Stimulated activated CD8-positive, alpha-beta memory T cell treated with anti-CD3 and anti-CD28 coated beads, Interleukin-7, amount 100 ng/mL, for 24 hours (primary cell): ENCODE results near the gene METTL27.
A peak's percentile ranks its signal among the peaks of the same experiment; 100 is the strongest.
"Not testable (repeated sequence)": the region's sequence is repeated elsewhere in the genome, so short reads cannot be mapped to it uniquely, and the experiment has no call there.

Experiments used
- DNase-seq: peaks from one replicate; pipeline ENCODE4 v3.0.0-alpha.2; 2020; ENCODE audit warnings: low read depth

Gene METTL27

GRCh38 chr7:73842067-73842976 is at the start of gene METTL27:
TSS of gene METTL27 (minus strand) at chr7:73842516. CDS start at chr7:73842140, 376 bp downstream.
- peak; percentile 78 for DNase-seq

GRCh38 chr7:73891178-73891885 is 49.0 kb upstream of the METTL27 start:
- no peak for DNase-seq

DNA sequence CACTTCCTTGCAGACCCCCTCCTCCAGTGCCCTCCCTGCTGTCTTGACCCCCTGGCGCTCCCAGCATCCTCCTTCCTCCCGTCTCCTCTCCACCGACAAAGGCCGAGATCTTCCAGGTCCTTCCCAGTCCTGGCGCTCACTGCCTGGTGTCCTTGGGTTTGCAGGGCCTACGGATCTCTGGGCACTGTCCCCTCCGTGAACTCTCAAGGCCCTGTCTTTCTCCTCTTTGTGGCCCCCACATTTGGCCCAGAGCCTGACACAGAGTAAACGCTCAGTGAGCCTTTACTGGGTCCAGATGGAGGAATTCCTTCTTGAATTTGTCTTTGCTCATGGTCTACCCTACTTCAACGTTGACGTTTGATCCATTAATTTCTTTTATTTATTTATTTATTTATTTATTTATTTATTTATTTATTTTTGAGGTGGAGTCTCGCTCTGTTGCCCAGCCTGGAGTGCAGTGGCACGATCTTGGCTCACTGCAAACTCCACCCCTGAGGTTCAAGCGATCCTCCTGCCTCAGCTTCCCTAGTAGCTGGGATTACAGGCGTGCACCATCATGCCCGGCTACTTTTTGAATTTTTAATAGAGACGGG is 48.3 kb upstream of the METTL27 start:
- DNase-seq = no peak

GRCh38 chr7:73888959-73889358 is 46.6 kb upstream of the METTL27 start:
- no peak for DNase-seq

- no peak for DNase-seq
These were observed 45.4 kb upstream of the METTL27 start for GRCh38 chr7:73887762-73888161.

DNA sequence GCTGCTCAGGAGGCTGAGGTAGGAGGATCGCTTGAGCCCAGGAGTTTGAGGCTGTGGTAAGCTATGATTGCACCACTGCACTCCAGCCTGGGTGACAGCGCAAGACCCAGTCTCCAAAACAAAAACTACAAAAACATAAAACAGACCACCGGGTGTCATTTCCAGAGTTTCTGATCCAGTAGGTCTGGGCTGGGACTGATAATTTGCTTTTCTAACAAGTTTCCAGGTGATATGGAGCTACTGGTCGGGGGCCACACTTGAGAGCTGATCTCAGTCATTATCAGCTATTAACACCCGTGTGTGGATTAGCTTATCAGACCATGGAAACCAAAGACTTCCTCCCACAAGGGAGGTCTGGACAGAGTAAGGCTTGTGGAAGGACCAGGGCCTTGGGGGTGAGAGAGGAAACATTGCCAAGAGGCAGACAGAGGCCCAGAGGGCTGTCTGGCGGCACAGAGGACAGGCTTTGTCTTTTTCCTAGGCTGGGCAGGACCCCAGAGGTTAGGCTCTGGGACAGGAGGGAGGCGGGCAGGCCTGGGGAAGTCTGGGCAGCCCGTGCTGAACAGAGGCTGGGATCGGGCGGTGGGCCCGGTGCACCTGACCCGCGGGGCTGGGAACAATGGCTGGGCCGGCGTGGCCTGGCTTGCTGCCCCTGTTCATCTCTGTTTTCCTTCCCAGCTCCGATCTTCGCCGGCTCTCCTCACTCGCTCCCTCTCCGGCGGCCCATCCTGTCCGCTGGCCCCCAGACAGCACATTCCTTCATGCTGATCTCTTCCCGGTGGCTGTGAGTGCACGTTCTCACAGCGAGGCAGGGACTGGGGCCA is 43.9 kb upstream of the METTL27 start:
- no peak for DNase-seq

DNA sequence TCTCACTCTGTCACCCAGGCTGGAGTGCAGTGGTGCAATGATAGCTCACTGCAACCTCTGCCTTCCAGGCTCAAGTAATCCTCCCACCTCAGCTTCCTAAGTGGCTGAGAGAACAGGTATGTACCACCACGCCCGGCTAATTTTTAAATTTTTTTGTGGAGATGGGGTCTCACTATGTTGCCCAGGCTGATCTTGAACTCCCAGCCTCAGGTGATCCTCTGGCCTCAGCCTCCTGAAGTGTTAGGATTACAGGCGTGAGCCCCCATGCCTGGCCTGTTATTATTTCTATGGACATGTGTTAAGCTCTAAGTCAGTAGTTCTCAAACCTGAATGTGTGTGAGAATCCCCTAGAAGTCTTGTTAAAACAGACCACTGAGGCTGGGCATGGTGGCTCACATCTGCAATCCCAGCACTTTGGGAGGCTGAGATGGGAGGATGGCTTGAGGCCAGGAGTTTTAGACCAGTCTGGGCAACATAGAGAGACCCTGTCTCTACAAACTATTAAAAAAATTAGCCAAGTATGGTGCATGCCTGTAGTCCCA is 43.2 kb upstream of the METTL27 start:
- DNase-seq = no peak

GRCh38 chr7:73884867-73885422 is 42.6 kb upstream of the METTL27 start:
- not testable (repeated sequence) for DNase-seq

DNA sequence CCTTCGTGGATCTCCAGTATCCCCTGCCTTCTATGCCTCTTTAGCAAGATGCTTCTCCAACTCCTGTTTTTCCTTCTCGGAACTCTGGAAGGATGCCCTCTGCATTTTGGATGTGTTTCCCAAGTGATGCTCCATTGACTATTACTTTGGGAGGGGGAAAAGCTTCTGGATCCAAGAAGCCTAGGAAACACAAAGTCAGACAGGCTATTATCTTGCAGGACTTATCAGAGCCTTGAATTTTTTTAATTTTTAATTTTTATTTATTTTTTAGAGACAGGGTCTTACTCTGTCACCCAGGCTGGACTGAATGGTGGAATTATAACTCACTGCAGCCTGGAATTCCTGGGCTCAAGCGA is 39.7 kb upstream of the METTL27 start:
- no peak for DNase-seq

DNA sequence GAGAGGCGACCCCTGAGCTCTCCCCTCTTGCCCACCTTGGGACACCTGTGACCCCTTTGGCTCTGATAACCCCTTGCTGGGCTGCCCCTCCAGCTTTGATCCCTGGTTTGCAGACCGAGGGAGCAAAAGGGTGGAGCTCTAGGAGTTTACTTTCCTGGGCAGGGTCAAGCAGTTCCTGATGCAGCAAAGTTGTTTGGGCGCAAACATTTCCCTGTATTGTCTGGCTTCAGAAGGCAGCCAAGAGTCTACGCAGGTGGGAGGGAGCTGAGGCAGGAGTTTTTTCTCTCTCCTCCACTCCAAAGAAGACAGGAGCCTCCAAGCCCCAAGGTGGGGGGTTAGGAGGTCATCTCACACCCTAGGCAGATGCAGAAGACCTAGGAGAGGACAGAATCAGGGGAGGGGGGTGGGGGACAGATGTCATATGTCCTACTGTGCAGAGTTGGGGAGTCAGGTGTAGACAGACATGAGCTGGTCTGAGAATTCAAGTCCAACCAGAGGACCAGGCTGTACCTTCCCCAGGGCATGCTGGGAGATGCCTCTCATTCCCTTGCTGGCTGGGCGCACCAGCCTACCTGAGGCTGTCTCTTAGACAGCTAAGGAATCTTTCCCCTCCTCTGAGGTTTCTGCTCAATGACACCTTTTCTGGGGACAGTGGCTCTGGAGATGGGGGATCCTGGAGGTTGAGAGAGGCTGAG is 39.2 kb upstream of the METTL27 start:
- DNase-seq = no peak

GRCh38 chr7:73880755-73881328 is 38.5 kb upstream of the METTL27 start:
- no peak for DNase-seq

DNA sequence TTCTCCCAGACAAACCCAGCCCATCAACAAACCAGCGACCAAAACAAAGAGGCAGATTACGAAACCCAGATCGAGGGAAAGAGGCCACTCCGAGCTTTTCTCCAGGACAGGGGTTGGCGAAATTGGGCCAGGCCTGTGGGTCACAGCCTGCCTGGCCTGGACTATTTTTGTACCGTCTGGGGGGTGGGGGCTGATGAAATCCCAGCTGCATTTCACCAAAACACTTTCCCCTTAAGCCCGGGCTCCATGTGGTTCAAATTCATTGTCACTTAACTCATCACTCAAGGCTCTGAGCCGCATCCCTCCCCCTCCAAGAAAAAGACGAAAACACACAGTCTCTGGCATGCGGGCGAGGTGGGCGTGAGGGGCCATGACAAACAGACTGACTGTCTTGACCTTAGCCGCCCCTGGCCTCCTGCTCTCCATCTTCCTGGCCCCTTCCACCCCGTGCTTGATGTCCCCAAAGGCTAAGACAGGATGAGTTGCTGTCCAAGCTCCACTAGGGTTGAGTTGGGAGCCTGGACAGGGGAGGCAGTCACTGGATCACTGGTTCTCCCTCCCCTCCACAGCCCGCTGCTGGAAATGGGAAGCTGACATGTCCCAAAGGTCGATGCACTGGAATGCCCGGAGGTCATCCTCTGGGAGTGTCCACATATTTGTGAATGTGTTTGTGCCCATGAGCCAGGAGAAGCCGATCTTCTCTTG is 37.8 kb upstream of the METTL27 start:
- DNase-seq = no peak

GRCh38 chr7:73876973-73877372 is 34.7 kb upstream of the METTL27 start:
- DNase-seq = no peak

DNA sequence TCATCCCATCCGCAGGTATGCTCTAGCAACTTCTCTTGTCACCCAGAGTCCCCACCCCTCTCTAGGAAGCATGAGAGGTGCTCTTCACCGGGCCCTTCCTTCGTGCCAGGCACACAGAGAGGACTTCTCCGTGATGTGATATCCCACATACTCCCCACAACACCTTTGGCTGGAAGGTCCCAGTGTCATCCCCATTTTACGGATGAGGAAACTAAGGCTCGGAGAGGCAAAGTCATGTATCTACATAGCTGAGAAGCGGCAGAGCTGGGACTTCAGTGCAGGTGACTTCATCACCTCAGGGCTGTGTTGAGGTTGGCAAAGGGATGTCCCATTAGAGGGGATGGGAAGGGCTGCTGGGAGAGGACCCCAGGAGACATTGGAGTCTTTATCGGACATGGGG is 34.0 kb upstream of the METTL27 start:
- DNase-seq = no peak

DNA sequence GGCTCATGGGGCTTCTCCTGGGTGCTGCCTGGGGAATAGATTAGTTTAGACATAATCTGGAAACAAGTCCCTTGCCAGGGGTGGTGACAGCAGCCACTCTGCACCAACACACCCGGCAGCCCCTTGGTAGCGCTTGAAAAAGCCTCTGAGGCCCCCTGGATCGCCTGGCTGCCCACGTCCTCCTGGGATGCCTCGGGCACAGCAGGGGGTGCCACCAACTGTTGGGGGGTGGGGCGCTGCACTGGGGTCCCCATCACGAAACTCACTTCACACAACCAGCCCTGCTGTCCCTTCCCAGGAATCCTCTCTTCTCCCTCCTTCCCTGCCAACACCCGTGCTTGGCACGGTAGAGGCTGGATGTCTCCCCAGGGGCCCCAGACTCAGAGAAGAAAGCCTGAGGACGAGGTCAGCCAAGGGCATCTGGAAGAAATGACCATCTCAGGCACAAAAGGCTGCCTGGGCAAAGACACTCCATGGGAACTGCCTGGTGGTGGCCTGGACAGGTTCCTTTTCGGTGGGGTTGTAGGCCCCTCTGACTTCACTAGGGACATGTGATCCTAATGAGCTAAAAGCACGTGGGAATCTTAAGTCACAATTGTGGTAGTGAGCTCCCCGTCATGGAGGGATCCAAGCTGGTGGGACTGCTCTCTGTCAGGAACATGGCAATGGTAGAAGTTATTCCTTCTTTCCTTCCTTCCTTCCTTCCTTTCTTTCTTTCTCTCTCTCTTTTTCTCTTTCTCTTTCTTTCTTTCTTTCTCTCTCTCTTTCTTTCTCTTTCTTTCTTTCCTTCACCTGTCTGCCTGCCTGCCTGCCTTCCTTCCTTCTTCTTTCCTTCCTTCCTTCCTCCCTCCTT is 30.0 kb upstream of the METTL27 start:
- no peak for DNase-seq

DNA sequence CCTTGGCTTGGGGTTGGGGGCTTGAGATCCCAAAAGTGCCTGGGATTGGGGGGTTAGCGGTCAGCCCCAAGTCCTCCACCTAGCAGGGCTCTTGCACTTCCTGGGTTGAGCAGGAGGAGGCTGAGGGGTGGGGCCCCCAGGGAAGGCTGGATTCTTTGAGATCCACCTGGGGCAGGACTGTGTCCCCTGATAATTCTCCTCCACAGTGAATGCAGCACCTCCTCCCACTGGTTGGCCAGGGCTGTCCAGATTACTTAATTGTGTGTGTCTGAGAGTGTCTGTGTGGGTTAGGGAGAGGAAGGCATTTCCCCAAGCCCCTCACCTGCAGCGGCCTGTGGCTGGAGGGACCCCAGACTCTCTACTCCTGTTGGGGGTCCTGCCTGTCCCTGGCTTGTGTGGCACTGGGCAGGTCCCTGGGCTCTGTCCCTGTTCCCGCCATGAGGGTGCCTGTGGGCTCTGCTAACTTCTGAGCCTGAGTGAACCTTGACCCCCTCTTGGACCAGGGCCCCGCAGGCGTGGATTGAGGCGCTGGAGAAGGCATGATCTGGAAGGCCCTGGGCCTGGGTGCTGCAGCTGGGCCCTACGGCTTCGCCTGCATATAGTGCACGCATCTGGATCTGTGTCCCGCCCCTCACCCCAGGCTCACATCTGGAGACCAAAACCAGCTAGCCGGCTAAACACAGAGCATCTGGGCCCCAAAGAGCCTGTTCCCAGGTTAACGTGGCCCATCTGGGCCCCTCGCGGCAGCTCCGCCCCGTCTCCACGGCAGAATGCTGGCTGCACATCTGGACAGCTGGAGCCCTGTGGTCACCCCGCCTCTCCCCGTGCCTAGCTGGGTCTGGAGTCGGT is 29.1 kb upstream of the METTL27 start:
- DNase-seq = no peak

DNA sequence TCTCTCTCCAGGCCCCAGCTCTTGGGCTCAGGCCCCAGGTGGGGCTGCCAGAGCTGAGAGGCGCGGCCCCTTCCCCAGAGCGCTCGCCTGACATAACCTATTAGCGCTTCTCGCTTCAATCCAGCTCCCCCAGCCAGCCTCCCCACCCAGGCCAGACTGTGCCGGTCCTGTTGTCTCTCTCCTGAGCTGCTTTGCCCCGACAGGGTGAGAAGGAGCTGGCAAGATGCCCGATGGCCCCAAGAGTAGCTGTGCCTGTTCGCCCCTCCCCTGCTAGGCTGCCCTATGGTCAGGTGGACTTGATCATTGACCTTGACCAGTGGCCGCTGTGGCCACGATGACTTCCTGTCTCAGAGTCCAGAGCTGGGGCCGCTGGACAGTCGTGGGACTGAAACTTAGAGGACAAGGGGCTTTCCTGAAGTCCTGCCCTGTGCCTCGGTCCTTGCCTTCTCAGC is 27.8 kb upstream of the METTL27 start:
- DNase-seq = no peak
